GM20431 (cell line): ENCODE results near the gene CIZ1.
"Not testable (repeated sequence)": the region's sequence is repeated elsewhere in the genome, so short reads cannot be mapped to it uniquely, and the experiment has no call there.

Source experiments
- in situ Hi-C: fragments of 300-500 bp; cut with MseI, MboI; formaldehyde crosslinking; loops from one replicate; pipeline ENCODE4 v1.15.0; 2020; ENCODE audit warnings: low sequenced_read_pairs; ENCODE audit not compliant: unreplicated experiment

Gene CIZ1

DNA sequence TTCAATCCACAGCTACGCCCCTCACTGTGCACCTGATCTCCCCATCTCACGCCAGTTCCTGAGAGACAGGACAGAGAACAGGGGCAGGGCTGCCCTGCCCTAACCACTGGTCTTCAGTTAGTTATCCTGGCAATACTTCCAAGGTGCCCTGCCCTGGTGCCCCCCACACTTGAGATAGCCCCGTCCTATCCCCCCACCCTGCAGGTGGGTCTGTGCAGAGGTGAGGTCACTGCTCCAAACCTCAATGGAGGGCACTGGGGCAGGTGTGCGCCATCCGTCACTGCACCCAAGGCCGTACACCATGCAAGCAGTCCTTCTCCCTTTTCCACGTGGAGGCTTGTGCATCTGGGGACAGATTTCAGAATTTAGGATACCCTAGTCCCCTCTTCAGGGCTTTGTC, 60.7 kb downstream of the CIZ1 start:
- in situ Hi-C loops, result not testable (repeated sequence)

DNA sequence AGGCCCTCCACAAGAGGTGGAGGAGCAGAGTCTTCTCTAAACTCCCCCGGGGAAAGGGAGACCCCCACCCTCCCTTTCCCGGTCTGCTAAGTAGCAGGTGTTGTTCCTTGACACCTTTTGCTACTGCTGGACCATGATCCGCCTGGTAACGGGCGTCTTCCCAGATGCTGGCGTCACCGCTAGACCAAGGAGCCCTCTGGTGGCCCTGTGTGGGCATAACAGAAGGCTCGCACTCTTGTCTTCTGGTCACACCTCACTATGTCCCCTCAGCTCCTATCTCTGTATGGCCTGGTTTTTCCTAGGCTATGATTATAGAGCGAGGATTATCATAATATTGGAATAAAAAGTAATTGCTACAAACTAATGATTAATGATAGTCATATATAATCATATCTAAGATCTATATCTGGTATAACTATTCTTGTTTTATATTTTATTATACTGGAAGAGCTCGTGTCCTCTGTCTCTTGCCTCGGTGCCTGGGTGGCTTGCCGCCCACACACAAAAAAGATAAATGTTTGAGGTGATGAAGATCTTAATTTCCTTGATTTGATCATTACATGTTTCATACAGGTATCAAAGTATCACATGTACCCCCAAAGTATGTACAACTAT, 61.3 kb downstream of the CIZ1 start:
- in situ Hi-C loops, result not testable (repeated sequence)

GRCh38 chr9:128128836-128129590, 62.4 kb downstream of the CIZ1 start:
- in situ Hi-C loops, result no loop called here

DNA sequence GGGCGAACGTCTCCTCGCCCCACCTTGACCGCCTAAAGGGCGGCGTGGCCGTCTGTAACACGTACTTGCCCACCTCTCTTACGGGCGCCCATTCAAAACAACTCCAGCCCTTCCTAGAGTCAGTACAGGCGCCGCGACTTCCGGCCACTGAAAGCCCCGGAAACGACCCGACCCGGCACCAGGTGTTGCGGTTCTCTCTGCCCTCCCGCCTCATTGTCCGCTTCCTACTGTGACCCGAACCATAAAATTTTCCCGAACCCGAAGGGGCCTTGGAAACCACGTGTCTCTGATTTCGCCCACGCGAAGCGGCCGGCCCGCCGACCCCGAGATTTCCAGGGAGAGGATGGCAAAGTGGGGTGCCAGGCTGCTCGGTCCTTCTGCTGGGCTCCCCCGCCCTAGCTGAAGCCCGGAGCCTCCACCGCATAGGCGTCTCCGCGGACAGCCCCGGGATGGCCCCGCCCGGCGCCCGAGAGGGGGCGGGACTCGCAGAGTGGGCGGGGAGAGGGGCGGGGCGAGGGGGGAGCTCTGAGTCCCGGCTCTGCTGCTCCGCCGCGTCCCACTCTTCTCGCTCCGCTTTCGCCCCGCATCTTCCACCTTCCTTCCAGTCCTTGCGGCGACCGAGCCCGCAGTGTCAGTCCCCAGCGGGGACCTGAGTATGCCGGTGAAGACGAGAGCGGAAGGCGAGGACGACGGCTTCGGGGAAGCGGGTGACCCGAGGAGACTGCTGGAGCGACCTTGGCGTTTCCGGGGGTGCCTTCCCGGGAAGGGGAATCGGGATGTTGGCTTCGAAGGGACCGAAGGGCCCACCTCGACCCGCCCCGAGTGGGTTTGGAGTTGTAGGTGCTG, 63.2 kb downstream of the CIZ1 start:
- in situ Hi-C loops, result no loop called here

DNA sequence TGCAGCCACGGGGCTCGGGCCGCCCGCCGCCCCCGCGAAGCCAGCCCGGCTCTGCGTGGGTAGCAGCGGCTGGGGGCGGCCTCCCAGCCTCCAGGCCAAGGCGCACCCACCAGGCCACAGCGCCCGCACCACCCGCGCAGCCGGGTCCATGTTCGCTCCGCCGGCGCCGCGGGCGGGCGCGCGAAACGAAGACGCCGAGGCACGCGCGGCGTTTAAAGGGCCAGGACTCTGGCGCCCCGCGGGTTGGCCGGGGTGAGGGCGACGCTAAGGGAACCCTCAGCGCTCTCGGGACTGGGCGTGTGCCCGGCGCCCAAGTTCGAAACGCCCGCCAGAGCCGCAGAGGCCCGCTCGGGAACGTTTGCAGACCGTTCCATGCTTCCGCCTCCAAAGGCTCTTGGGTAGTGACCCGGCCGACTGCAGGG, 63.8 kb downstream of the CIZ1 start, which contains the start of gene PTGES2:
Gene PTGES2 (minus strand): TSS at position 162 of the 422 bp plus-strand sequence. CDS start 12 bp downstream, at position 150.
- in situ Hi-C loops, result no loop called here

DNA sequence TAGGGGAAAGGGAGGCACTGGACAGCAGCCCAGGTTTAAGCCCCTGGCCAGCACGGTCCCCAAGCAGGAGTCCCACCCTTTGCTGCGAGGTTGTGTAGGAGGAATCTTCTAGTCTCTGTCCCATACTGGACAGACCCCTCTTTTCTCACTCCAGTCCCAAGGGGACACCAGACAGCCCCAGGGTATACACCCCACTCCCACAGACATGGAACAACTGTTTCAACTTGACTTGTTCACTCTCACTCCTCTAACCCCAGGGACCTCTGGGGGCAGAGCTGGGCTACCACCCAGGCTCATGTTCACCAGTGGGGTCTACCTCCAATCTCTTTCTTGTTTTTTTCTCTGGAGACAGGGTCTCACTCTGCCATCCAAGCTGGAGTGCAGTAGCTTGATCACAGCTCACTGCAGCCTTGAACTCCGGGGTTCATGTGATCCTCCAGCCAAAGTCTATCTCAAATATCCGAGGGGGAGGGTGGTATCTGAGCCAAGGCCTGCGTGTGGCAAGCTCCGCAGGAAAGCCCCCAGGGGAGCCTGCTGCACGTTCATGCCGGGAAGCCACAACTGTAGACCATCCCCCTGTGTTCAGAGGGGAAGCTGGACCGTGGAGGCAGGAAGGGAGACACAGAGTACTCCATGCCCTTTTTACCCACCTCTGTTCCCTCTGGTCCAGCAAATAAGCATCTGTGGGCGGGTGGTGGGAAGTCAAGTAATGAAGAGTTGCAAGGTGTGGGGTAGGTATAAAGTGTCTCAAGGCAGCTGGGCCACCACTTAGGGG, 65.6 kb downstream of the CIZ1 start:
- in situ Hi-C loops, result no loop called here

DNA sequence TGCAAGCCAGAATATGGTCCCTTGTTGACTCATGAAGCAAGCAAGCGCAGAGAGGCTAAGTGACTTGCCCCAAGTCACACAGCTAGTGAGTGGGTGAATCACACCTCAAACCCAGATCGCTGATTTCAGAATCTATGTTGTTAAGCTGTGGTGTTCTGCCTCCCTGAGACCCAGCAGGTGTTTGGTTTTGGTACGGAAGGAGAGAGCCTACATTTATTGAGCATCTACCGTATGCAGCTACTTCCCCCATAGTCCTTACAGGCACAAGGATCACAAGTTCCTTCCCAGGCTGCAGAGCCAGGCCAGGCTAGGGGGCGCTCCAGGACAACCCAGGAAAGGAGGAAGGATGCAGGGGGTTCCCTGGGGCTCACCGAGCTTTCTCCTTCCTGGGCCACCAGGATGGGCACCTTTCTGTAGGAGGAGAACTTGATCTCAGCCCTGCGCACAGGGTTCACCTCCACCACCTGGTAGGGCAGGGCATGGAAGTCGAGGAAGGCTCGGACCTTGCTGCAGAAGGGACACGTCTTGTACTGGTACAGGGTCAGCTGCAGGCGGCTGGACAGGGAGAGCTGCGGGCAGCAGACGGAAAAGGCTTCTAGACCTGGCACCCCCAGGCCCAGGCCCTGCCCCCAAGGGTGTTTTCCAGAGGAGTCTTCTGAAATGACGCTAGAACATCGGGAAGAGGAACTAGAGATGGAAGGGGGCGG, 66.3 kb downstream of the CIZ1 start:
- in situ Hi-C loops, result no loop called here

DNA sequence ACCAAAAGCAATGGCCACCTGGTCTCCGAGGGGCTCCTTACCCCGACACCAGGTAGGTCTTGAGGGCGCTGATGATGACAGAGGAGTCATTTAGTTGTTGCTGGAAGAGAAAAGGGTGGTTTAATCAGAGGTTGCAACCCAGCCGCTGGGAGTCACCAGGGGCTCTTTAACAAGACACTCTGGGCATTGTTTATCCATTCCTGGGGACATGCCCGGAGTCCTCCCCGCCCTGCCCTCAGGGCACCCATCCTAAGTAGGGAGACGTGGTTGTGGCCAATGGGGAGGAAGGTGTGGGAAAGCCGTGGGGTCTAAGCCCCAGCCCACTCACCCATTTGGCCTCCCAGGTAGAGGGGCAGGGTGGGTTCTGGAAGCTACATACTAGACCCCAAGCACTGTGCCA, 66.9 kb downstream of the CIZ1 start:
- in situ Hi-C loops, result no loop called here

GRCh38 chr9:128123451-128124080, 67.8 kb downstream of the CIZ1 start:
- in situ Hi-C loops, result no loop called here

DNA sequence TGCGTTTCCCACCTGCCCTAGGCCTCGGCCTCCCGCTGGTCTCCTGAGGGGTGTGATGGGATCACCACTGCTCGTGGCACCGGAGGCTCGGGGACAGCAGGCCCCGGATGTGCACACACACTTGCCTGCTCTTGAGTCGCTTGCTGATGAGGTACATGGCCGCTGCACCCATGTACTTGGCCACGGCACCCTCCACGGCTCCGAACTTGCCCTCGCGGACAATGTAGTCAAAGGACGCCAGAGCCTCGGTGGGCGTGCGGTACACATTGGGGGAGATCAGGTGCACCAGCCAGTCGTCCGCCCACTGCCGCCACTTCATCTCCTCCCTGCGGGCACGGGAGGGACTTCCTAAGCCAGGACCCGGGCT, 68.6 kb downstream of the CIZ1 start:
- in situ Hi-C loops, result no loop called here

DNA sequence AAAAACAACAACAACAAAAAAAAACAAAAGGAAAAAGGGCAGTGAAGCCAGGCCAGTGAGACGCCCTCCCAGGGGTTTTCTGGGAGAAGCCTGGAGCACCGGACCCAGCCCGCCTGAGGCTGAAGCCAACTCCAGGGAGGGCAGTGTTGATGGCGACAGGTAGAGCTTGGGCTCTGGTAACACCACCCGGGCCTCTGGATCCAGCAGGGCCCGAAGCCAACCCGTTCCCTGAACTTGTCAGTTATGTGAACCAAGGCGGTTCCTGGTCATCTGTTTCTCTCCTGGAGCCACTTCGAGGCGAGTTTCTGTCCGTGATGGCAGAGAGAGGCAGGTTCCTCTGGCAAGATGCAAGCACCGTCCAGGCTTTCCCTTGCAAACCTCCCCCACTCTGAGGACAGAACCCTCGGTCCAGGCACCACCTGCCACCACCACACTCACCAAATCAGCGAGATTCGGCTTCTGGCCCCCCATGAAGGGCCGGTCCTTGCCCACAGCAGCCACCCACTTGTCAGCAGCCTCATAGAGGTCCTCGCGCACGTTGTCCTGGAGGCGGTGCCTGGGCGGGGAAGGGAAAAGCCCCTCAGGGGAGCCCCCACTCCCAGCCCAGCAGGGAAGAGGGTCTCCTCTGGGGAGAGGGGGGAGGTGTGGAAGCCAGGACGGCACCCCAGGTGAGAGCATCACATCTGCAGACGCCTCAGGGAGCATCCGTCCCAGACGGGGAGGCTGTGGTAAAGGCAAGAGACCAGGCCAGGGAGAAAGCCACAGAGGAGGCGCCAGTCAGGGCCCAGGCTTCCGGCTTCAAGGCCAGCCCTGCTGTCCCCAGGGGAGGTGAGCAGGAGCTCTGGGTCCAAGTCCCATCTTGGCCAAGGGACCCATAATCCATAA, 69.2 kb downstream of the CIZ1 start:
- in situ Hi-C loops, result no loop called here

DNA sequence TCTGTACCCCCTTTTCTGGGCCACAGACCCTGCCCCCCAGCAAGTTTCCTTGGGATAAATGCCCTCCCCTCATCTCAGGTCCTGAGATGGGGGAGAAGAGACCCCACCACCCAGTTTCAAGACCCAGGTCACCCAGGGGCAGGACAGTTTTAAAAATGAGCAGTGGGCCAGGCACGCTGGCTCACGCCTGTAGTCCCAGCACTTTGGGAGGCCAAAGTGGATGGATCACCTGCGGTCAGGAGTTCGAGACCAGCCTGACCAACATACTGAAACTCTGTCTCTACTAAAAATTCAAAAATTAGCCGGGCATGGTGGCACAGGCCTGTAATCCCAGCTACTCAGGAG, 69.9 kb downstream of the CIZ1 start:
- in situ Hi-C loops, result no loop called here

GRCh38 chr9:128120741-128121465, 70.5 kb downstream of the CIZ1 start:
- in situ Hi-C loops, result no loop called here

DNA sequence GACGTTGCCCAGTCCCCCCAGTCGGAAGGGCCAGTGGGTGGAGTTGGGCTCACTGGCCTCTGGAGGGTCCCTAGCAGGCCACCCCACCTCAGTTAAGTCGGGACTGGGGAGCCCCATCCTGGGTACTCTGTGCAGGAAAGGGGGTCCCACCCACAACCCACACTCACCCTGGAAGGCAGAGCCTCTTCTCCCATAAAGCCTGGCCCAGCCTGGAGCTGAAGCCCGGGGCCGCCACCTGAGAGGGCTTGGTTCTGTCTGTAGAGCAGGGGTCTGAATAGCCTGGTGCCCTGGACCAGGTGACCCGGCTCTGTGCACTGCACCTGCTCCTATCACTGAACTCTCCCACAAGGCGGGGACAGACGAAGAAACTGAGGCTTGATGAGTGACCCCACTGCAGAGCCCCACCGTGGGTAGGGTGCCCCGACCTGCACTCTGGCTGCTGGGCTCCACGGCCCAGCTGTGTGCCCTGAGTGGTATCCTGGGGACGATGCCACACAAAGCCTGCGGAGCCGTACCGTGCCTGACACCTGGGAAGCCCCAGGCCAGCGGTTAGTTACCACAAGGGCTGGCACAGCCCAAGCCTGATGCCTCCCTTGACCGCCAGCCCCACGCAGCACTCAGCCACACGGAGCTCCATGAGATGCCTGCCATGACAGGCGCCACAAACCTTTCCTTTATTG, 71.2 kb downstream of the CIZ1 start:
- in situ Hi-C loops, result no loop called here

DNA sequence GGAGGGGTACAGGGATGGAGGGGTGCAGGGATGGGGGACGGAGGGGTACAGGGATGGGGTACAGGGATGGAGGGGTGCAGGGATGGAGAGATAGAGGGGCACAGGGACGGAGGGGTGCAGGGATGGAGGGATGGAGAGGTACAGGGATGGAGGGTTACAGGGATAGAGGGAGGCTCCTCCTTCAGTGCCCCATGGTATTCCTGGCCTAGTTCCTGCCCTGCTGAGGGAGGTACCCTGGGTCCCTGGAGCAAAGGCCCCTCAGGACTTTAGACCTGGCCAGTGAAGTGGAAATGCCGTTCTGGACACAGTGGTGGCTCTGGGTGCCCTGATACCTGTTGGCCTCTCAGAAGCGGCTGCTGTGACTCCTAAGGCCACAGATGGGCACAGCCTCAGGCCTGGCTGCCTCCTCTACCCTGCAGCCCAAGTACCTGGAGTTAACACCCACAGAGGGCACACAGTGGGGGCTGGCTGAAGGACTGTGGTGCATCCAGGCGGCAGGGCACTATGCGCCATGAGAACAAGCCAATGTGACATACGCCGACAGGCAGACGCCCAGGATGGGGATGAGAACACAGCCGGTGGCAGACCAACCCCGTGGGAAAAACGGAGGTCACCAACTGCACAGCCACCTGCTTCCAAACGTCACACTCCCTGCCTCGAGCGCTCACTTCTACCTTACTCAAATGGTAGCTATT, 72.3 kb downstream of the CIZ1 start:
- in situ Hi-C loops, result no loop called here

DNA sequence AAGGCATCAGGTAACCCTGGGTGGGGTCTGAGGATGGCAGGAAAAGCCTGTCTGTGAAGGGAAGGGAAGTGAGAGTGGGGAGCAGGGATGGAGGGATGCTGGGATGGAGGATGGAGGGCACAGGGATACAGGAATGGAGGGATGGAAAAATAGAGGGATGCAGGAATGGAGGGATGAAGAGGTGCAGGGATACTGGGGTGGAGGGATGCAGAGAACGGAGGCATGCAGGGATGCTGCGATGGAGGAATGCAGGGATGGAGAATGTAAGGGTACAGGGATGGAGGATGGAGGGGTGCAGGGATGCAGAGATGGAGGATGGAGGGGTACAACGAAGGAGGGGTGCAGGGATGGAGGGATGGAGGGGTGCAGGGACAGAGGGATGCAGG, 72.9 kb downstream of the CIZ1 start:
- in situ Hi-C loops, result no loop called here
